Measurements from ENCODE around the gene ZNF358. TPM values are rescaled to one million over a fixed set of nuclear protein-coding genes. Genes with fewer than 3 reads are reported as not detected.

ZNF358 gene
- total and polyA plus RNA-seq, 10 donors: 22.8 to 50.5 (median 43.1) TPM

GRCh38 chr19:7550169-7550770, 34.4 kb downstream of the ZNF358 start:
- H3K9me3 ChIP-seq: no peaks in the 10 kb centered on the region
- intact Hi-C loops (cut with DNase I; ENCODE audit: low total_unique reads): no loop called here
- no peak overlapping the region for H3K4me3 ChIP-seq
- DNase-seq: no peak
- peaks cover 0 to 25% (median 5%) of the 10 kb centered on the region in 6 donors for H3K4me1 ChIP-seq
- no peaks in the 10 kb centered on the region for H3K27me3 ChIP-seq (replicated peaks in 1 of 7)
- no peak overlapping the region for H3K27ac ChIP-seq
- 94 to 98% (median 96%) methylated on average over 21 to 41 of the region's 41 CpGs for WGBS, 5 donors
- no peak for TF ChIP-seq CTCF (IDR thresholded peaks at IDR 0.05 in 8 of 11, conservative IDR thresholded peaks at IDR 0.05 in 3 of 11)
- peak; percentile 12 to 67 (median 54) for TF ChIP-seq POLR2AphosphoS5 (IDR thresholded peaks at IDR 0.05)
- H3K36me3 ChIP-seq: peaks cover 0 to 85% (median 39%) of the 10 kb centered on the region in 6 donors

- 38 to 77% (median 53%) methylated on average over 31 to 51 of the region's 51 CpGs for WGBS, 5 donors
- no peak for TF ChIP-seq POLR2A (IDR thresholded peaks at IDR 0.05)
- TF ChIP-seq CTCF (IDR thresholded peaks at IDR 0.05 in 8 of 11, conservative IDR thresholded peaks at IDR 0.05 in 3 of 11): no peak
- peak; percentile 23 to 53 (median 33) for TF ChIP-seq POLR2AphosphoS5 (IDR thresholded peaks at IDR 0.05)
- Histone ChIP-seq H3K4me3 (peak overlapping the region in 2 of 8 donors; percentile 27 to 41), H3K9me3 (no peaks in the 10 kb centered on the region), H3K4me1 (peaks cover 0 to 16% (median 1%) of the 10 kb centered on the region in 6 donors), H3K36me3 (peaks cover under 1 to 86% (median 48%) of the 10 kb centered on the region in 6 donors), H3K27me3 (replicated peaks in 1 of 7) (no peaks in the 10 kb centered on the region), H3K27ac (peak overlapping the region in 2 of 8 donors; percentile 4 to 5)
- DNase-seq: no peak
- intact Hi-C loops (cut with DNase I; ENCODE audit: low total_unique reads): no loop called here
These were observed 35.3 kb downstream of the ZNF358 start for GRCh38 chr19:7550987-7551761.

- H3K4me3 ChIP-seq: no peak overlapping the region
- H3K27ac ChIP-seq: no peak overlapping the region
- WGBS, 5 donors: 54 to 89% (median 89%) methylated on average over 2 of the region's 2 CpGs
- intact Hi-C loops (cut with DNase I; ENCODE audit: low total_unique reads): no loop called here
- TF ChIP-seq POLR2AphosphoS5 (IDR thresholded peaks at IDR 0.05) (no peak), CTCF (IDR thresholded peaks at IDR 0.05 in 8 of 11, conservative IDR thresholded peaks at IDR 0.05 in 3 of 11) (no peak), POLR2A (IDR thresholded peaks at IDR 0.05) (no peak)
- no peaks in the 10 kb centered on the region for H3K27me3 ChIP-seq (replicated peaks in 1 of 7)
- no peaks in the 10 kb centered on the region for H3K9me3 ChIP-seq
- DNase-seq: no peak
- peaks cover 8 to 86% (median 63%) of the 10 kb centered on the region in 6 donors for H3K36me3 ChIP-seq
- peaks cover 0 to 10% (median 0%) of the 10 kb centered on the region in 6 donors for H3K4me1 ChIP-seq
These were observed 36.9 kb downstream of the ZNF358 start for GRCh38 chr19:7552781-7553180.

GRCh38 chr19:7554565-7554964, 38.7 kb downstream of the ZNF358 start:
- intact Hi-C loops (cut with DNase I; ENCODE audit: low total_unique reads): no loop called here

More at GRCh38 chr19:7554565-7554964, 38.7 kb downstream of the ZNF358 start:
- H3K27ac ChIP-seq: no peak overlapping the region
- DNase-seq: no peak
- H3K4me1 ChIP-seq: peaks cover 0 to 10% (median 0%) of the 10 kb centered on the region in 6 donors
- H3K4me3 ChIP-seq: no peak overlapping the region
- no peaks in the 10 kb centered on the region for H3K27me3 ChIP-seq (replicated peaks in 1 of 7)
- TF ChIP-seq POLR2A (IDR thresholded peaks at IDR 0.05) (no peak), CTCF (IDR thresholded peaks at IDR 0.05 in 8 of 11, conservative IDR thresholded peaks at IDR 0.05 in 3 of 11) (no peak), POLR2AphosphoS5 (IDR thresholded peaks at IDR 0.05) (peak in 2 of 3 donors; percentile 24 to 66)
- peaks cover 8 to 100% (median 80%) of the 10 kb centered on the region in 6 donors for H3K36me3 ChIP-seq
- H3K9me3 ChIP-seq: no peaks in the 10 kb centered on the region
- WGBS, 5 donors: 90 to 97% (median 95%) methylated on average over 20 to 28 of the region's 28 CpGs

Data from spleen (tissue), 11 donors.